Measurements from ENCODE around the gene GGCX.

- TF ChIP-seq, protein P1, sequence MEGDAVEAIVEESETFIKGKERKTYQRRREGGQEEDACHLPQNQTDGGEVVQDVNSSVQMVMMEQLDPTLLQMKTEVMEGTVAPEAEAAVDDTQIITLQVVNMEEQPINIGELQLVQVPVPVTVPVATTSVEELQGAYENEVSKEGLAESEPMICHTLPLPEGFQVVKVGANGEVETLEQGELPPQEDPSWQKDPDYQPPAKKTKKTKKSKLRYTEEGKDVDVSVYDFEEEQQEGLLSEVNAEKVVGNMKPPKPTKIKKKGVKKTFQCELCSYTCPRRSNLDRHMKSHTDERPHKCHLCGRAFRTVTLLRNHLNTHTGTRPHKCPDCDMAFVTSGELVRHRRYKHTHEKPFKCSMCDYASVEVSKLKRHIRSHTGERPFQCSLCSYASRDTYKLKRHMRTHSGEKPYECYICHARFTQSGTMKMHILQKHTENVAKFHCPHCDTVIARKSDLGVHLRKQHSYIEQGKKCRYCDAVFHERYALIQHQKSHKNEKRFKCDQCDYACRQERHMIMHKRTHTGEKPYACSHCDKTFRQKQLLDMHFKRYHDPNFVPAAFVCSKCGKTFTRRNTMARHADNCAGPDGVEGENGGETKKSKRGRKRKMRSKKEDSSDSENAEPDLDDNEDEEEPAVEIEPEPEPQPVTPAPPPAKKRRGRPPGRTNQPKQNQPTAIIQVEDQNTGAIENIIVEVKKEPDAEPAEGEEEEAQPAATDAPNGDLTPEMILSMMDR (IDR thresholded peaks at IDR 0.05; ENCODE audit: insufficient read depth, low read length), result no peak
- TF ChIP-seq REST (IDR thresholded peaks at IDR 0.05; ENCODE audit: insufficient replicate concordance, low read depth) (no peak), POLR2AphosphoS5 (IDR thresholded peaks at IDR 0.05; ENCODE audit: low read depth) (no peak), GABPA (IDR thresholded peaks at IDR 0.05; ENCODE audit: low read depth) (no peak)
Measured at GRCh38 chr2:85553184-85553583, 8.1 kb downstream of the GGCX start.

Measured in HL-60 (cell line).